SJSA1 (cell line): ENCODE results near the gene TFPI. TPM values are rescaled to one million over a fixed set of nuclear protein-coding genes. Genes with fewer than 3 reads are reported as not detected.
A peak's percentile ranks its signal among the peaks of the same experiment; 100 is the strongest.

ENCODE experiments used
- DNase-seq, 2 experiments: peaks; one replicate each; pipeline ENCODE4 v3.0.0-alpha.2; 2015 to 2020; ENCODE audit warnings: low spot score in 2 of 2, low read depth in 1 of 2
- H3K27ac ChIP-seq: fragments of 250-450 bp; sonication (Bioruptor Pico); 2 replicates; pipeline ENCODE4 v1.5.1; 2020; ENCODE audit warnings: mild to moderate bottlenecking, moderate library complexity
- H3K27me3 ChIP-seq: fragments of 250-450 bp; sonication (Bioruptor Pico); replicated peaks from 2 replicates; pipeline ENCODE4 v1.5.1; 2020; ENCODE audit warnings: mild to moderate bottlenecking, moderate library complexity
- H3K36me3 ChIP-seq: fragments of 250-450 bp; sonication (Bioruptor Pico); 2 replicates; pipeline ENCODE4 v1.5.1; 2020; ENCODE audit warnings: mild to moderate bottlenecking
- H3K4me1 ChIP-seq: fragments of 250-450 bp; sonication (Bioruptor Pico); replicated peaks from 2 replicates; pipeline ENCODE4 v1.6.1; 2021; ENCODE audit warnings: mild to moderate bottlenecking
- H3K4me3 ChIP-seq: fragments of 250-450 bp; sonication (Bioruptor Pico); 2 replicates; pipeline ENCODE4 v1.5.1; 2020; ENCODE audit warnings: mild to moderate bottlenecking
- H3K9me3 ChIP-seq: fragments of 250-450 bp; sonication (Bioruptor Pico); replicated peaks from 2 replicates; pipeline ENCODE4 v1.5.1; 2020; ENCODE audit warnings: mild to moderate bottlenecking
- total RNA-seq: library from RNA; depleted of rRNA; stranded (reverse); fragments of >200 nt; shearing (Covaris generic); gene quantifications from 2 replicates; pipeline ENCODE4 v1.2.3, GENCODE V29; 2014

Gene TFPI
- total RNA-seq, 1 experiment from 2014 or later: 133 TPM

DNA sequence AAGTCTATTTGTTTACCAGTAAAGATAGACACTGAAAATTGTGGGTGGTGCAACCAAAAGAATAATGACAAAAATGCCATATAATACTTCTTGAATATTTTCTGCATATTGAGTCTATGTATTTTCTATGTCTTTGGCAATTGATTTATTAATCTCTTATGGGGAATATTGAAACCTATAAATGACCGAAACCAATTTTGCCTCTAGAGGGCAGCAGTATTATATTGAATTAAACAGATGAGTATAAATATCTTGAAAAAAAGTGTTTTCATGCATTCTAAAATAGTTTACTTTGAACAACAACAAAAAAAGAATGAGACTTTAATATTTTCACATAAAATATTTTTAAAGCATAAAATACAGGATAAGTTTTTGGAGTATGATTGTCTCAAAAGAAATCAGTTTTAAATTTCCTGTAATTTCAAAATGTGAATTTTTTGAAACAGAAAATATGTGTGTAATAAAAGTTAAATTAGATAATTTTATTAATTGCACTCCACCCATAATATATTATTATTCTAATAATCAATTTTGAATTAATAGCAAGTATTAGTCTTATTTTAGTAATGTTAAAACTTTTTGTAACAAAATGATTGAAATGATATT, 56.3 kb downstream of the TFPI start:
- Histone ChIP-seq H3K4me3 (no peak overlapping the region), H3K36me3 (peaks cover 43% of the 10 kb centered on the region), H3K4me1 (0 out of 2 replicates have a peak, but pooled peaks cover 4% of the 10 kb centered on the region), H3K27ac (no peak overlapping the region), H3K27me3 (no peaks in the 10 kb centered on the region), H3K9me3 (no peaks in the 10 kb centered on the region)
- peak in 1 of 2 experiments; percentile 6 for DNase-seq

DNA sequence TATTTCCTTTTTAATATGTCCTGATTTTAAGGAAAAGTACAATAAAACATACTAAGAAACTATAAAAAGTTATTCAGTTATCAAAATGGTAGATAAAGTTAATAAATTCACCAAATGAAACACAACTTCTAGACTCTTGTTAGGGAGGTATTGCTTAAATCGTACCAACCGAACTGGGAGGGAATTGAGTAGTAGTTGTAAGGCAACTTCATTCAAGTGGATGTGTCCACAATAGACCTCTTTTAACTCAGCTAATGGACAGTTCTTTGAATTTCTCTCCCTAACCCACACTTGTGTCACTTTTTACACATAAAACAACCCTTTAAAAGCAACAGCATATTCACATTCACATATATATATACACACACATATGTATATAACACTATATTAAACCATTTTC, 57.1 kb downstream of the TFPI start:
- H3K36me3 ChIP-seq: peaks cover 48% of the 10 kb centered on the region
- H3K9me3 ChIP-seq: no peaks in the 10 kb centered on the region
- H3K27ac ChIP-seq: no peak overlapping the region
- H3K4me1 ChIP-seq: 0 out of 2 replicates have a peak, but pooled peaks cover 4% of the 10 kb centered on the region
- no peaks in the 10 kb centered on the region for H3K27me3 ChIP-seq
- no peak overlapping the region for H3K4me3 ChIP-seq
- DNase-seq: no peak

DNA sequence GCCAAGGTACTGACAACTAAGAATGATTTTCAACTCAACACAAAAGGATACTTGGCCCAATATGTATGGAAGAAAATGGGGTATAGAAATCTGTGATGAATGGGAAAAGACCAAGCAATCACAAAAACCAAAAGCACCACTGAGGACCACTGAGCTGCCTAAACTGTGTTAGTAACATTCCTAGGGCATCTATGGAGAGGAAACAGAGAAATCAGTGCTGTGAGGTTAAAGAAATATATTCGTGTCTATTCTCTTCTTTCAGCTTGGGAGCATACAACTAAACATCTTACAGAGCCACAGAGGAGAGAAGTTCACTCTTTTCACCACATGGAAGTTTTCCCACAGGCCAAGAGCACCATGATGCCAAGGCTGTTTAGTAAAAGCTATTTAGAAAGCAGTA, 58.9 kb downstream of the TFPI start:
- DNase-seq: no peak
- no peaks in the 10 kb centered on the region for H3K27me3 ChIP-seq
- H3K9me3 ChIP-seq: no peaks in the 10 kb centered on the region
- H3K36me3 ChIP-seq: peaks cover 58% of the 10 kb centered on the region
- no peak overlapping the region for H3K27ac ChIP-seq
- no peaks in the 10 kb centered on the region for H3K4me1 ChIP-seq
- H3K4me3 ChIP-seq: no peak overlapping the region

DNA sequence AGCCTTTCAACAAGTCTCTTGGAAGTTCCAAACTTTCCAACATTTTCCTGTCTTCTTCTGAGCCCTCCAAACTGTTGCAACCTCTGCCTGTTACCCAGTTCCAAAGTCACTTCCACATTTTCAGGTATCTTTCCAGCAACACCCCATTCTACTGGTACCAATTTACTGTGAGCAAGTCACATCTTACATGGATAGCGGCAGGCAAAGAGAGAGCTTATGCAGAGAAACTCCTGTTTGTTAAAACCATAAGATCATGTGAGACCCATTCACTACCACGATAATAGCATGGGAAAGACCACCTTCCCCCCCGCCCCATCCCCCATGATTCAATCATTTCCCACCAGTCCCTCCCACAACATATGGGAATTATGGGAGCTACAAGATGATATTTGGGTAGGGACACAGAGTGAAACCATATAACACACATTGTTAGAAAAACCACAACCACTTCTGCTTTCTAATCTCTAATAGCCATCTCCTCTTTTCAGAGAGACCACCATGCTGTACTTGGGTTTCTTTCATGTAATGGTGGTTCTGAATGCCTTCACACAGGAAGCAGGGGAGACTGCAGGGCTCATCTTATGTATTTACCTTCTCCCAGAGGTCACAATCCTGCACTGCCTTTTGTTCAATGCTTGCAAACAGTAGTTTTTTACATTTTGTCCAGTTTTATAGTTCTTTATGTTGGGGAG, 60.2 kb downstream of the TFPI start:
- H3K4me3 ChIP-seq: no peak overlapping the region
- H3K9me3 ChIP-seq: no peaks in the 10 kb centered on the region
- H3K27me3 ChIP-seq: no peaks in the 10 kb centered on the region
- no peaks in the 10 kb centered on the region for H3K4me1 ChIP-seq
- peaks cover 59% of the 10 kb centered on the region for H3K36me3 ChIP-seq
- no peak overlapping the region for H3K27ac ChIP-seq
- DNase-seq: no peak

DNA sequence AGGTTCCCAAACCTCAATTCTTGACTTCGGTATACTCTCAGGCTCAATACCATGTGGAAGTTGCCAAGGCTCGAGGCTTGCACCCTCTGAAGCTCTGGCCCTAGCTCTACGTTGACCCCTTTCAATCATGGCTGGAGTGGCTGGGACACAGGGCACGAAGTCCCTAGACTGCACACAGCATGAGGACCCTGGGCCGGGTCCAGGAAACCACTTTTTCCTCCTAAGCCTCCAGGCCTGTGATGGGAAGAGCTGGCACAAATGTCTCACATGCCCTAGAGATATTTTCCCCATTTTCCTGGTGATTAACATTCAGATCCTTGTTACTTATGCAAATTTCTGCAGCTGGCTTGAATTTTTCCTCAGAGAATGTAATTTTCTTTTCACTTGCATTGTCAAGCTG, 61.1 kb downstream of the TFPI start:
- no peaks in the 10 kb centered on the region for H3K27me3 ChIP-seq
- H3K36me3 ChIP-seq: peaks cover 64% of the 10 kb centered on the region
- H3K27ac ChIP-seq: no peak overlapping the region
- DNase-seq: no peak
- H3K4me3 ChIP-seq: no peak overlapping the region
- no peaks in the 10 kb centered on the region for H3K9me3 ChIP-seq
- no peaks in the 10 kb centered on the region for H3K4me1 ChIP-seq

DNA sequence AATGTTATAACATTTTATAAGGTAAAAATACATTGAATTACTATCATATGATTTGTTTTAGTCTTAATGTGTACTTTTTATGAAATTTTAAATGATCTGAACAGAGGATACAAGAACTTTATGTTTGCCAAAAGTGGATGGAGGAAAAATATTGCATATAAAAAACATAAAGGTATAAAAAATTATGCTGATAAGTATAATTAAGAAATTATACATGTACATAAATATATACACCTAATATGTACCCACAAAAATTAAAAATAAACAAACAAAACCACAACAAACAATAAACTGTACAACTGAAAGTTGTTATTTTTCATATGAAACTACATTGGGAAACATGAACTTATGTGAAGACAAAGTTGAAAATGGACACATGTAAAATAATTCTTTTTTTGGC, 68.0 kb downstream of the TFPI start:
- H3K9me3 ChIP-seq: no peaks in the 10 kb centered on the region
- no peaks in the 10 kb centered on the region for H3K27me3 ChIP-seq
- no peak for DNase-seq
- no peak overlapping the region for H3K4me3 ChIP-seq
- peaks cover 24% of the 10 kb centered on the region for H3K36me3 ChIP-seq
- H3K27ac ChIP-seq: no peak overlapping the region
- H3K4me1 ChIP-seq: no peaks in the 10 kb centered on the region

DNA sequence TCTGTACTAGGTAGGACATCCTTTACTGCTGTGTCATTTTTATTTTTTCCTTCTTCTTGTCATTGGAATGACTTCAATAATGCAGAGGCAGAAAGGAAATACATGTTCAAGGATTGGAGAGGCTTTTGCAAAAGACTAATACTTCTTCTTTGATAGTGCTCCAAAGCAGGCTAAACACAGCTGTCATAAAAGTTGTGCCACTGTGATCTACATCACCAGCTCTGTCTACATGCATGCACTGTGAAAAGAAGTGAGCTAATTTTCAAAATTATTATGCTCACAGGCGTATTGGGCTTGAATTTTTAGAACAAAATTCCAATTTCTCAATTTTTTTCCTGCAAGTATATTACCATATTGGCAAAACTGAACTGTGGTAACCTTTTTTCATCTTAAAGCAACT, 68.7 kb downstream of the TFPI start:
- Histone ChIP-seq H3K27me3 (no peaks in the 10 kb centered on the region), H3K4me1 (no peaks in the 10 kb centered on the region), H3K9me3 (no peaks in the 10 kb centered on the region), H3K4me3 (no peak overlapping the region), H3K36me3 (peaks cover 21% of the 10 kb centered on the region), H3K27ac (no peak overlapping the region)
- DNase-seq: no peak

DNA sequence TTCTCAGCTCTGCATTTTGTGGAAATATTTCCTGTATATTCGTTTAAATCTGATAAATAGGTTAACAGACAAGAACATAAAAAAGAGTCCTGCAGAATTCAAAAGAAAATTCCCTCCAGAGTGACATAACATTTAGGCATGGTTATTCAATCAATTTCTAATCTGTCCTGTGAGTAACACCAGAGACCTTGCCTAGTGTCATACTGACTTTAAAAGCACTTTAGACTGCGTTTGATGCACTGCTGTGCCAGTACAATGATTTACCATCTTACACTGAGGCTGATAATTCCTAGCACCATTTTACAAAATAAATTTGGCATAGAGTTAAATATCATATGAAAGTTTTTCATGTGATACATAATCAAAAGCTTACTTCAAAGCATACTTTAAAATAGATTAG, 70.7 kb downstream of the TFPI start:
- no peak overlapping the region for H3K4me3 ChIP-seq
- H3K36me3 ChIP-seq: peaks cover 29% of the 10 kb centered on the region
- no peak overlapping the region for H3K27ac ChIP-seq
- no peaks in the 10 kb centered on the region for H3K27me3 ChIP-seq
- no peaks in the 10 kb centered on the region for H3K4me1 ChIP-seq
- DNase-seq: no peak
- no peaks in the 10 kb centered on the region for H3K9me3 ChIP-seq

DNA sequence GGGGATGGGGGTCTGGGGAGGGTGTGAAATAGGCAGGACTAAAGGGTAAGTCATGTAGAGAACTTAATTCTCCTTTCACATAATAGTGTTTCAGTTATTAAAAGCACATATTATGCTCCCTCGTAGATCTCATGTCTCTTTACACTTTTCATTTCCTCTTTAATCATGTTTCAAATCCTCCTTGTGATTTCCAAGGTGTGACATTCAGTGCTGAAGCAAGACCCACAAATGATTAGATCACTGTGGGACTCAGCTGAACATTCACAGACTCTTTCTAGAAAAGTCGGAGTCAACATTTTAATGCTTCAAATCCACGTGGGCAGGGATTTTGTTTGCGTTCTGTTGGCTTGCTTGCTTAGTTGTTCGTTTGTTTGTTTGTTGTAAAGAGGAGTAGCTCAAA, 71.4 kb downstream of the TFPI start:
- Histone ChIP-seq H3K4me3 (no peak overlapping the region), H3K36me3 (peaks cover 36% of the 10 kb centered on the region), H3K9me3 (no peaks in the 10 kb centered on the region), H3K4me1 (no peaks in the 10 kb centered on the region), H3K27ac (no peak overlapping the region), H3K27me3 (no peaks in the 10 kb centered on the region)
- no peak for DNase-seq

DNA sequence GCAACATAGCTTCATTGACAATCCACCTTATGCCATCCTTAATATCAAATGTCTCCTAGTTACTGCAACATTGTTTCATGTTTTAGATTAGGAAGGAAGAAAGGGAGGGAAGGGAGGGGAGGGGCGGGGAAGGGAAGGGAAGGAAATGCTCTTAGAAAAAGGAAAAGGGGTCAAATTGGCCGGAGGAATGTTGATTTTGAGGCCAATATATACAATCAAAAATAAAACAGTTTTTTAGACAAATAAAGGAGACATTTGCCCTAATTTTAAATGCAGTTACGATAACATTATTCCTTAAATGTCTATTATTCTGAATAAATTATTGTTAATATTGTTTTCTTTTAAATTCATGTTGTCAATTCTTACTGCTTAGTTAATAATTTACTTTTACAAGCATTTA, 72.7 kb downstream of the TFPI start:
- no peak overlapping the region for H3K27ac ChIP-seq
- peaks cover 46% of the 10 kb centered on the region for H3K36me3 ChIP-seq
- no peak overlapping the region for H3K4me3 ChIP-seq

DNA sequence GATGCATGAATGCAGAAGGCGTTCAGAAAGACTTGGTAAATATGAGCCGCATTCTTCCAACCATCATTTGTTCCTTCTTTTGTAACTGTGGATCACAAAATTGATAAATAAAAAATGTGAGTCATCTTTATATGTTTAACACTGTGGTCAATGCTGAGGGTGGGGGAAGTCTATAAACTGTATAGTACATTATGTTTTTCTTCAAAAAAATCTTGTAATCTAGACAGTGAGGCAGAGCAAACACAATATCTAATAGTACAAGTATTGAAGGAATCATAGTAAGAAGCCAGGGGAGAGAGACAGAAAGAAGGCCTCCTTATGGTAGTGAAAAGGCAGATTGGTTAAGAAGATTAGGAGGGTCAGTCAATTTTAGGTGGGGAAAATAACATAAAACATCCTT, 75.5 kb downstream of the TFPI start:
- H3K27ac ChIP-seq: no peak overlapping the region
- no peaks in the 10 kb centered on the region for H3K9me3 ChIP-seq
- no peaks in the 10 kb centered on the region for H3K4me1 ChIP-seq
- DNase-seq: no peak
- H3K27me3 ChIP-seq: no peaks in the 10 kb centered on the region
- no peak overlapping the region for H3K4me3 ChIP-seq
- H3K36me3 ChIP-seq: peaks cover 53% of the 10 kb centered on the region

More for the DNA sequence above, 72.7 kb downstream of the TFPI start:
- Histone ChIP-seq H3K9me3 (no peaks in the 10 kb centered on the region), H3K27me3 (no peaks in the 10 kb centered on the region), H3K4me1 (no peaks in the 10 kb centered on the region)
- no peak for DNase-seq

DNA sequence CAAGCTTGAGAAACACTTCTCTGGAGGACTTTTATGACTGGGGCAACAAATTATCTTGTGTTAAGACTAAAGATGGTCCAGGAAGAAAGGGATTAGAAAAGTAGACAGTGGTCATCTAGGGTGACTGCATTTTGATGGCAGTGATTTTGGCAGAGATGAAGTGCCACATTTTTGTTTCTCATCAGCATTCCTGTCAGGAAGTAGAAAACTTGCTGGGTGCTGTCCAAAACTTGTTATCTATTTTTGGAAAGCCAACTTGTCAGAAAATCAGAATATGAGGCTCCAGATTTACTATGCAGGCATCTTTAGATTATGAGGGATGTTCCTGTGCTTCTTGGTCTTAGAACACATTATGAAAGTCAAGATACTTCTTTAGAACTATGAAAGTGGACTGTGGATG, 77.2 kb downstream of the TFPI start:
- no peaks in the 10 kb centered on the region for H3K4me1 ChIP-seq
- no peak for DNase-seq
- no peak overlapping the region for H3K27ac ChIP-seq
- H3K27me3 ChIP-seq: no peaks in the 10 kb centered on the region
- no peaks in the 10 kb centered on the region for H3K9me3 ChIP-seq
- no peak overlapping the region for H3K4me3 ChIP-seq
- H3K36me3 ChIP-seq: peaks cover 52% of the 10 kb centered on the region

DNA sequence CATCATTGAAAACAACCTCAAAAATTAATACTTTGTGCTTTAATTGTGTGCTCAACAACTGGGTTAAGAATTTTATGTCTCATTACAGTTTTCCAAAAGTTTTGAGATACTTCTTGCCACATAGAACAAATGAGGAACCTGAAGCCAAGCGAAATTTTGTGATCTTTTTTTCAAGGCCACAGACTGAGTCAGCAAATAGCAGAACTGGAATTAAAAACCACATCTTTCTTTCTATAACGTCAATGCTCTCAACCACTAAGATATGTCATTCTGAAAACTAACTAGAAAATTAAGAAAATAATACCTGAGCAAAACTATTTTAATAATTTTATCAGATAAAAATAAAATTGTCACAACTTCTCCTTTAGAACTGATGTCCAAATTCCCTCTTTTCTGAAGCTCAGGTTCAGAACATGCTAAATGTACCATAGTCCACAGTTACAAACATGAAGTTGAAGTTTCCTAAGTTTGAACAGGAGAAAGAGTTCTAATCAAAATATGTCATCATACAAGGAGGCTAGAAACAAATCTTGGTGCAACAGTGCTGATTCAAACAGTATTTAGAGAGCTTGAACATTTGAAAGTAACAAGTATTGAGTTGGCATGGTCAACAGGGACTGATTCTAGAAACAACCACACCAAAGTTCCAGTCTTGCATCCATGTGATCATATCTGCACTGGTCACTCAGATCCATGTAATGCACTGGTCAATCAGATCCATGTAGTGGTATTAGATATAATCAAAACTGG, 78.6 kb downstream of the TFPI start:
- Histone ChIP-seq H3K4me3 (no peak overlapping the region), H3K9me3 (no peaks in the 10 kb centered on the region), H3K27me3 (no peaks in the 10 kb centered on the region), H3K36me3 (peaks cover 54% of the 10 kb centered on the region), H3K4me1 (no peaks in the 10 kb centered on the region), H3K27ac (no peak overlapping the region)
- no peak for DNase-seq

DNA sequence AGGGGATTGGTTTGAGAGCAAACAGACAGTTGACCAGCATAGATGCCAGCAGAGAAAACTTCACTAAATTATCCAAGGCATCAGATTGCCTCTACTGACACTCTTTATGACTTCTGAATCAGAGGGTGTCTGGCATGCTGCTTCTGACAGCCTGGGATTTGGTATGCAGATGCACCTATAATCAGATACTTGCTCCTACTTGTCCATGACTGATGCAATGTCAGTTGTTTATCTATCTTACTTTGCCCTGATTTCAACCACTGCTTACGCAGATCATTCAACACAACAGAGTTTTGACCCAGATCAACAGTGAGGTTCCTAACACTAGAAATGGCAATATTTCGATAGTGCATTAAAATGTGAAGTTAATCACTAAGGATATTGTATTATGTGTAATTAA, 83.5 kb downstream of the TFPI start:
- Histone ChIP-seq H3K9me3 (no peaks in the 10 kb centered on the region), H3K27me3 (no peaks in the 10 kb centered on the region), H3K27ac (no peak overlapping the region), H3K4me3 (no peak overlapping the region), H3K4me1 (no peaks in the 10 kb centered on the region), H3K36me3 (peaks cover 36% of the 10 kb centered on the region)
- no peak for DNase-seq
